NCI-H2196 (cell line): Measurements from ENCODE around the gene TMEM132A.
"Not testable (repeated sequence)": the region's sequence is repeated elsewhere in the genome, so short reads cannot be mapped to it uniquely, and the experiment has no call there.

Source experiments
- DNase-seq: peaks from one replicate; lab custom pipeline; 2025; ENCODE audit not compliant: unreplicated experiment; lab: John Stamatoyannopoulos, UW

Gene TMEM132A

GRCh38 chr11:60902625-60903024 is 21.6 kb upstream of the TMEM132A start:
- no peak for DNase-seq

GRCh38 chr11:60905047-60905446 is 19.2 kb upstream of the TMEM132A start:
- no peak for DNase-seq

GRCh38 chr11:60905551-60906113 is 18.6 kb upstream of the TMEM132A start:
- peak; percentile 16 for DNase-seq

- DNase-seq = peak; percentile 98
These were observed 17.9 kb upstream of the TMEM132A start, which contains the start of gene PRPF19 for GRCh38 chr11:60906132-60906972. Gene PRPF19, minus strand, starts transcription at chr11:60906585. Its CDS starts 203 bp downstream, at chr11:60906382.

GRCh38 chr11:60908803-60909202 is 15.5 kb upstream of the TMEM132A start:
- DNase-seq = no peak

- not testable (repeated sequence) for DNase-seq
These were observed 14.5 kb upstream of the TMEM132A start for GRCh38 chr11:60909680-60910280.

GRCh38 chr11:60910281-60910687 is 14.0 kb upstream of the TMEM132A start:
- DNase-seq = no peak

GRCh38 chr11:60910711-60911380 is 13.4 kb upstream of the TMEM132A start:
- DNase-seq = no peak

GRCh38 chr11:60912223-60912850 is 11.9 kb upstream of the TMEM132A start:
- no peak for DNase-seq

GRCh38 chr11:60912851-60913528 is 11.3 kb upstream of the TMEM132A start:
- DNase-seq = no peak

- DNase-seq = peak; percentile 93
These were observed 10.2 kb upstream of the TMEM132A start, which contains the start of gene TMEM109 for GRCh38 chr11:60913793-60914632. Gene TMEM109, plus strand, starts transcription at chr11:60914158. Its CDS starts 5,536 bp downstream, at chr11:60919694.

- no peak for DNase-seq
These were observed 9.5 kb upstream of the TMEM132A start for GRCh38 chr11:60914633-60915247.

GRCh38 chr11:60915248-60915914 is 8.9 kb upstream of the TMEM132A start:
- no peak for DNase-seq

- no peak for DNase-seq
These were observed 7.5 kb upstream of the TMEM132A start for GRCh38 chr11:60916669-60917206.

- no peak for DNase-seq
These were observed 7.0 kb upstream of the TMEM132A start for GRCh38 chr11:60917267-60917666.

- DNase-seq = no peak
These were observed 5.9 kb upstream of the TMEM132A start for GRCh38 chr11:60918251-60918938.

GRCh38 chr11:60918939-60919265 is 5.4 kb upstream of the TMEM132A start:
- no peak for DNase-seq

GRCh38 chr11:60919320-60919719 is 4.9 kb upstream of the TMEM132A start:
- no peak for DNase-seq
